GM12873 (cell line): ENCODE results near the gene PROC.

ENCODE experiments used
- TF ChIP-seq, protein P1 (sequence below): IDR thresholded peaks from 2 replicates; pipeline ENCODE4 v1.5.1; 2012; ENCODE audit warnings: low read depth, mild to moderate bottlenecking, moderate library complexity, low read length, control low read depth; ENCODE audit not compliant: insufficient read depth; ENCODE audit errors: missing control alignments

Gene PROC

DNA sequence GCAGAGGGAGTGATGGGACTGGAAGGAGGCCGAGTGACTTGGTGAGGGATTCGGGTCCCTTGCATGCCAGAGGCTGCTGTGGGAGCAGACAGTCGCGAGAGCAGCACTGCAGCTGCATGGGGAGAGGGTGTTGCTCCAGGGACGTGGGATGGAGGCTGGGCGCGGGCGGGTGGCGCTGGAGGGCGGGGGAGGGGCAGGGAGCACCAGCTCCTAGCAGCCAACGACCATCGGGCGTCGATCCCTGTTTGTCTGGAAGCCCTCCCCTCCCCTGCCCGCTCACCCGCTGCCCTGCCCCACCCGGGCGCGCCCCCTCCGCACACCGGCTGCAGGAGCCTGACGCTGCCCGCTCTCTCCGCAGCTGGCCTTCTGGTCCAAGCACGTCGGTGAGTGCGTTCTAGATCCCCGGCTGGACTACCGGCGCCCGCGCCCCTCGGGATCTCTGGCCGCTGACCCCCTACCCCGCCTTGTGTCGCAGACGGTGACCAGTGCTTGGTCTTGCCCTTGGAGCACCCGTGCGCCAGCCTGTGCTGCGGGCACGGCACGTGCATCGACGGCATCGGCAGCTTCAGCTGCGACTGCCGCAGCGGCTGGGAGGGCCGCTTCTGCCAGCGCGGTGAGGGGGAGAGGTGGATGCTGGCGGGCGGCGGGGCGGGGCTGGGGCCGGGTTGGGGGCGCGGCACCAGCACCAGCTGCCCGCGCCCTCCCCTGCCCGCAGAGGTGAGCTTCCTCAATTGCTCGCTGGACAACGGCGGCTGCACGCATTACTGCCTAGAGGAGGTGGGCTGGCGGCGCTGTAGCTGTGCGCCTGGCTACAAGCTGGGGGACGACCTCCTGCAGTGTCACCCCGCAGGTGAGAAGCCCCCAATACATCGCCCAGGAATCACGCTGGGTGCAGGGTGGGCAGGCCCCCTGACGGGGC is 4.6 kb downstream of the PROC start:
- TF ChIP-seq, protein P1, sequence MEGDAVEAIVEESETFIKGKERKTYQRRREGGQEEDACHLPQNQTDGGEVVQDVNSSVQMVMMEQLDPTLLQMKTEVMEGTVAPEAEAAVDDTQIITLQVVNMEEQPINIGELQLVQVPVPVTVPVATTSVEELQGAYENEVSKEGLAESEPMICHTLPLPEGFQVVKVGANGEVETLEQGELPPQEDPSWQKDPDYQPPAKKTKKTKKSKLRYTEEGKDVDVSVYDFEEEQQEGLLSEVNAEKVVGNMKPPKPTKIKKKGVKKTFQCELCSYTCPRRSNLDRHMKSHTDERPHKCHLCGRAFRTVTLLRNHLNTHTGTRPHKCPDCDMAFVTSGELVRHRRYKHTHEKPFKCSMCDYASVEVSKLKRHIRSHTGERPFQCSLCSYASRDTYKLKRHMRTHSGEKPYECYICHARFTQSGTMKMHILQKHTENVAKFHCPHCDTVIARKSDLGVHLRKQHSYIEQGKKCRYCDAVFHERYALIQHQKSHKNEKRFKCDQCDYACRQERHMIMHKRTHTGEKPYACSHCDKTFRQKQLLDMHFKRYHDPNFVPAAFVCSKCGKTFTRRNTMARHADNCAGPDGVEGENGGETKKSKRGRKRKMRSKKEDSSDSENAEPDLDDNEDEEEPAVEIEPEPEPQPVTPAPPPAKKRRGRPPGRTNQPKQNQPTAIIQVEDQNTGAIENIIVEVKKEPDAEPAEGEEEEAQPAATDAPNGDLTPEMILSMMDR, result no peak

DNA sequence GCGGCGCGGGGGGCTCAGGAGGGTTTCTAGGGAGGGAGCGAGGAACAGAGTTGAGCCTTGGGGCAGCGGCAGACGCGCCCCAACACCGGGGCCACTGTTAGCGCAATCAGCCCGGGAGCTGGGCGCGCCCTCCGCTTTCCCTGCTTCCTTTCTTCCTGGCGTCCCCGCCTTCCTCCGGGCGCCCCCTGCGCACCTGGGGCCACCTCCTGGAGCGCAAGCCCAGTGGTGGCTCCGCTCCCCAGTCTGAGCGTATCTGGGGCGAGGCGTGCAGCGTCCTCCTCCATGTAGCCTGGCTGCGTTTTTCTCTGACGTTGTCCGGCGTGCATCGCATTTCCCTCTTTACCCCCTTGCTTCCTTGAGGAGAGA is 5.2 kb downstream of the PROC start:
- TF ChIP-seq, protein P1, result no peak

DNA sequence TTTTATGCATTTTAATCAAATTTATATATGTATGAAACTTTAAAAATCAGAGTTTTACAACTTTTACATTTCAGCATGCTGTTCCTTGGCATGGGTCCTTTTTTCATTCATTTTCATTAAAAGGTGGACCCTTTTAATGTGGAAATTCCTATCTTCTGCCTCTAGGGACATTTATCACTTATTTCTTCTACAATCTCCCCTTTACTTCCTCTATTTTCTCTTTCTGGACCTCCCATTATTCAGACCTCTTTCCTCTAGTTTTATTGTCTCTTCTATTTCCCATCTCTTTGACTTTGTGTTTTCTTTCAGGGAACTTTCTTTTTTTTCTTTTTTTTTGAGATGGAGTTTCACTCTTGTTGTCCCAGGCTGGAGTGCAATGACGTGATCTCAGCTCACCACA is 5.7 kb downstream of the PROC start:
- TF ChIP-seq, protein P1, result no peak

DNA sequence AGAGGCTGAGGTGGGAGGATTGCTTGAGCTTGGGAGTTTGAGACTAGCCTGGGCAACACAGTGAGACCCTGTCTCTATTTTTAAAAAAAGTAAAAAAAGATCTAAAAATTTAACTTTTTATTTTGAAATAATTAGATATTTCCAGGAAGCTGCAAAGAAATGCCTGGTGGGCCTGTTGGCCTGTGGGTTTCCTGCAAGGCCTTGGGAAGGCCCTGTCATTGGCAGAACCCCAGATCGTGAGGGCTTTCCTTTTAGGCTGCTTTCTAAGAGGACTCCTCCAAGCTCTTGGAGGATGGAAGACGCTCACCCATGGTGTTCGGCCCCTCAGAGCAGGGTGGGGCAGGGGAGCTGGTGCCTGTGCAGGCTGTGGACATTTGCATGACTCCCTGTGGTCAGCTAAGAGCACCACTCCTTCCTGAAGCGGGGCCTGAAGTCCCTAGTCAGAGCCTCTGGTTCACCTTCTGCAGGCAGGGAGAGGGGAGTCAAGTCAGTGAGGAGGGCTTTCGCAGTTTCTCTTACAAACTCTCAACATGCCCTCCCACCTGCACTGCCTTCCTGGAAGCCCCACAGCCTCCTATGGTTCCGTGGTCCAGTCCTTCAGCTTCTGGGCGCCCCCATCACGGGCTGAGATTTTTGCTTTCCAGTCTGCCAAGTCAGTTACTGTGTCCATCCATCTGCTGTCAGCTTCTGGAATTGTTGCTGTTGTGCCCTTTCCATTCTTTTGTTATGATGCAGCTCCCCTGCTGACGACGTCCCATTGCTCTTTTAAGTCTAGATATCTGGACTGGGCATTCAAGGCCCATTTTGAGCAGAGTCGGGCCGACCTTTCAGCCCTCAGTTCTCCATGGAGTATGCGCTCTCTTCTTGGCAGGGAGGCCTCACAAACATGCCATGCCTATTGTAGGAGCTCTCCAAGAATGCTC is 6.6 kb downstream of the PROC start:
- TF ChIP-seq, protein P1, result no peak

DNA sequence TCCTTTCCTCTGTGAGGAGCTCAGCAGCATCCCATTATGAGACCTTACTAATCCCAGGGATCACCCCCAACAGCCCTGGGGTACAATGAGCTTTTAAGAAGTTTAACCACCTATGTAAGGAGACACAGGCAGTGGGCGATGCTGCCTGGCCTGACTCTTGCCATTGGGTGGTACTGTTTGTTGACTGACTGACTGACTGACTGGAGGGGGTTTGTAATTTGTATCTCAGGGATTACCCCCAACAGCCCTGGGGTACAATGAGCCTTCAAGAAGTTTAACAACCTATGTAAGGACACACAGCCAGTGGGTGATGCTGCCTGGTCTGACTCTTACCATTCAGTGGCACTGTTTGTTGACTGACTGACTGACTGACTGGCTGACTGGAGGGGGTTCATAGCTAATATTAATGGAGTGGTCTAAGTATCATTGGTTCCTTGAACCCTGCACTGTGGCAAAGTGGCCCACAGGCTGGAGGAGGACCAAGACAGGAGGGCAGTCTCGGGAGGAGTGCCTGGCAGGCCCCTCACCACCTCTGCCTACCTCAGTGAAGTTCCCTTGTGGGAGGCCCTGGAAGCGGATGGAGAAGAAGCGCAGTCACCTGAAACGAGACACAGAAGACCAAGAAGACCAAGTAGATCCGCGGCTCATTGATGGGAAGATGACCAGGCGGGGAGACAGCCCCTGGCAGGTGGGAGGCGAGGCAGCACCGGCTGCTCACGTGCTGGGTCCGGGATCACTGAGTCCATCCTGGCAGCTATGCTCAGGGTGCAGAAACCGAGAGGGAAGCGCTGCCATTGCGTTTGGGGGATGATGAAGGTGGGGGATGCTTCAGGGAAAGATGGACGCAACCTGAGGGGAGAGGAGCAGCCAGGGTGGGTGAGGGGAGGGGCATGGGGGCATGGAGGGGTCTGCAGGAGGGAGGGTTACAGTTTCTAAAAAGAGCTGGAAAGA is 7.6 kb downstream of the PROC start:
- TF ChIP-seq, protein P1, result no peak

DNA sequence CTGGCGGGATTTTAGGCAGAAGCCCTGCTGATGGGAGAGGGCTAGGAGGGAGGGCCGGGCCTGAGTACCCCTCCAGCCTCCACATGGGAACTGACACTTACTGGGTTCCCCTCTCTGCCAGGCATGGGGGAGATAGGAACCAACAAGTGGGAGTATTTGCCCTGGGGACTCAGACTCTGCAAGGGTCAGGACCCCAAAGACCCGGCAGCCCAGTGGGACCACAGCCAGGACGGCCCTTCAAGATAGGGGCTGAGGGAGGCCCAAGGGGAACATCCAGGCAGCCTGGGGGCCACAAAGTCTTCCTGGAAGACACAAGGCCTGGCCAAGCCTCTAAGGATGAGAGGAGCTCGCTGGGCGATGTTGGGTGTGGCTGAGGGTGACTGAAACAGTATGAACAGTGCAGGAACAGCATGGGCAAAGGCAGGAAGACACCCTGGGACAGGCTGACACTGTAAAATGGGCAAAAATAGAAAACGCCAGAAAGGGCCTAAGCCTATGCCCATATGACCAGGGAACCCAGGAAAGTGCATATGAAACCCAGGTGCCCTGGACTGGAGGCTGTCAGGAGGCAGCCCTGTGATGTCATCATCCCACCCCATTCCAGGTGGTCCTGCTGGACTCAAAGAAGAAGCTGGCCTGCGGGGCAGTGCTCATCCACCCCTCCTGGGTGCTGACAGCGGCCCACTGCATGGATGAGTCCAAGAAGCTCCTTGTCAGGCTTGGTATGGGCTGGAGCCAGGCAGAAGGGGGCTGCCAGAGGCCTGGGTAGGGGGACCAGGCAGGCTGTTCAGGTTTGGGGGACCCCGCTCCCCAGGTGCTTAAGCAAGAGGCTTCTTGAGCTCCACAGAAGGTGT is 8.5 kb downstream of the PROC start:
- TF ChIP-seq, protein P1, result no peak
